ENCODE data around the gene NMNAT2. TPM values are rescaled to one million over a fixed set of nuclear protein-coding genes. Genes with fewer than 3 reads are reported as not detected.

NMNAT2 gene
- total RNA-seq, 1 experiment from 2014 or later = 11.4 TPM

DNA sequence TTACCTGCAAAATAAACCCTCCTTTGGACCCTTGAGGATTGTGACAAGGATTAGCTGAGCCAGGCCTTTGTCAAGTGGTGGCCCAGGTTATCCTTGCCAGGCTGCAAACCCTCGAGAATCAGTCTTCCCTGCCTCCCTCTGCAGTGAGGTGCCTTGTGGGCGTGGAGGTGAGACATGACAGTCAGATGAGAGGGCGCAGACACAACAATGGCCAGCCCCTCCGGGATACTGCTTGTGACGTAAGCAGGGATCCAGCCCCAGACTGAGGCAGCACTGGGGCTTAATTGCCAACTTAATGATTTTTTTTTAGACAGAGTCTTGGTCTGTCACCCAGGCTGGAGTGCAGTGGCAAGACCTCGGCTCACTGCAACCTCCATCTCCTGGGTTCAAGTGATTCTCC is 127.6 kb downstream of the NMNAT2 start:
- Histone ChIP-seq H3K14ac (ENCODE audit: insufficient read depth, low read length) (no peak overlapping the region), H3K56ac (ENCODE audit: insufficient read length, low read depth, low read length) (no peak overlapping the region), H4K8ac (replicated peaks; ENCODE audit: insufficient read length, low read depth, low read length) (no peak overlapping the region), H2BK15ac (ENCODE audit: low read depth, low read length) (no peak overlapping the region), H2AFZ (ENCODE audit: low read length) (no peak overlapping the region), H2BK20ac (ENCODE audit: low read depth, low read length, poor library complexity, severe bottlenecking) (no peak overlapping the region), H4K91ac (ENCODE audit: insufficient read length, low read depth, low read length) (no peak overlapping the region), H3T11ph (ENCODE audit: low read length) (no peak overlapping the region), H3K23me2 (ENCODE audit: insufficient read length, low read depth, low read length, poor library complexity, severe bottlenecking) (no peaks in the 10 kb centered on the region), H3K18ac (ENCODE audit: insufficient read length, low read depth, low read length) (no peak overlapping the region), H3K23ac (ENCODE audit: insufficient read length, low read depth, low read length) (no peak overlapping the region), H3K9me3 (ENCODE audit: control insufficient read depth, low read depth, low read length) (no peaks in the 10 kb centered on the region), H3K27ac (ENCODE audit: insufficient read length, low read depth, low read length) (no peak overlapping the region), H2BK12ac (ENCODE audit: insufficient read length, low read depth, low read length) (no peak overlapping the region), H4K5ac (ENCODE audit: insufficient read length, low read depth, low read length) (no peak overlapping the region), H3K9ac (ENCODE audit: extremely low read depth, insufficient read length, low read length) (no peak overlapping the region), H4K20me1 (ENCODE audit: control insufficient read depth, insufficient read depth, insufficient read length) (no peaks in the 10 kb centered on the region), H3K79me2 (ENCODE audit: insufficient read depth, low read length) (no peaks in the 10 kb centered on the region), H2AK5ac (ENCODE audit: insufficient read length, low read length) (no peak overlapping the region), H3K4me2 (ENCODE audit: insufficient read depth, insufficient read length, low read length) (no peak overlapping the region), H3K79me1 (ENCODE audit: insufficient read depth, low read depth, low read length, poor library complexity, severe bottlenecking) (no peaks in the 10 kb centered on the region), H3K27me3 (ENCODE audit: insufficient read depth, low read length) (no peaks in the 10 kb centered on the region), H3K4me1 (ENCODE audit: insufficient read depth, low read length) (peaks cover 10% of the 10 kb centered on the region; the same call in 1 of the 2 replicates), H2BK120ac (ENCODE audit: low read depth, low read length, poor library complexity, severe bottlenecking) (no peak overlapping the region), H3K4ac (ENCODE audit: low read depth, low read length) (no peak overlapping the region), H2BK5ac (ENCODE audit: insufficient read length, low read length) (no peak overlapping the region)
- Mint-ChIP-seq H3K9me3 (peaks cover 0 to 3% of the 10 kb centered on the region in 2 experiments; a peak in 2 of 5 replicates), H3K4me3 (no peak overlapping the region), H3K27me3 (ENCODE audit: low read depth) (no peaks in the 10 kb centered on the region), H3K27ac (no peak overlapping the region), H3K36me3 (ENCODE audit: insufficient read depth in 1 of 3, low read depth in 3 of 3) (peaks cover 3 to 6% (median 4%) of the 10 kb centered on the region in 3 experiments; a peak in 5 of 7 replicates), H3K4me1 (peaks cover 28 to 30% of the 10 kb centered on the region in 2 experiments)
- no CpG with 5 or more reads among the region's 6 CpGs for WGBS (ENCODE audit: extremely low coverage, insufficient read length, low lambda C conversion rate)
- TF ChIP-seq, protein P1, sequence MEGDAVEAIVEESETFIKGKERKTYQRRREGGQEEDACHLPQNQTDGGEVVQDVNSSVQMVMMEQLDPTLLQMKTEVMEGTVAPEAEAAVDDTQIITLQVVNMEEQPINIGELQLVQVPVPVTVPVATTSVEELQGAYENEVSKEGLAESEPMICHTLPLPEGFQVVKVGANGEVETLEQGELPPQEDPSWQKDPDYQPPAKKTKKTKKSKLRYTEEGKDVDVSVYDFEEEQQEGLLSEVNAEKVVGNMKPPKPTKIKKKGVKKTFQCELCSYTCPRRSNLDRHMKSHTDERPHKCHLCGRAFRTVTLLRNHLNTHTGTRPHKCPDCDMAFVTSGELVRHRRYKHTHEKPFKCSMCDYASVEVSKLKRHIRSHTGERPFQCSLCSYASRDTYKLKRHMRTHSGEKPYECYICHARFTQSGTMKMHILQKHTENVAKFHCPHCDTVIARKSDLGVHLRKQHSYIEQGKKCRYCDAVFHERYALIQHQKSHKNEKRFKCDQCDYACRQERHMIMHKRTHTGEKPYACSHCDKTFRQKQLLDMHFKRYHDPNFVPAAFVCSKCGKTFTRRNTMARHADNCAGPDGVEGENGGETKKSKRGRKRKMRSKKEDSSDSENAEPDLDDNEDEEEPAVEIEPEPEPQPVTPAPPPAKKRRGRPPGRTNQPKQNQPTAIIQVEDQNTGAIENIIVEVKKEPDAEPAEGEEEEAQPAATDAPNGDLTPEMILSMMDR (conservative IDR thresholded peaks at IDR 0.05) = no peak
- no peak for DNase-seq
